HG02970 (cell line): ENCODE data around the gene F7.

Experiments used
- ATAC-seq: cut with Tn5 transposase; IDR thresholded peaks from one replicate; pipeline ENCODE4 v1.9.1; 2021; ENCODE audit warnings: mild to moderate bottlenecking, moderate library complexity, moderate number of reproducible peaks; ENCODE audit not compliant: unreplicated experiment, low FRiP score

Gene F7

GRCh38 chr13:113116206-113116800 is 10.7 kb downstream of the F7 start:
- ATAC-seq, result no peak

GRCh38 chr13:113116871-113117271 is 11.3 kb downstream of the F7 start:
- ATAC-seq, result no peak

- no peak for ATAC-seq
These were observed 11.8 kb downstream of the F7 start for GRCh38 chr13:113117335-113117872.

DNA sequence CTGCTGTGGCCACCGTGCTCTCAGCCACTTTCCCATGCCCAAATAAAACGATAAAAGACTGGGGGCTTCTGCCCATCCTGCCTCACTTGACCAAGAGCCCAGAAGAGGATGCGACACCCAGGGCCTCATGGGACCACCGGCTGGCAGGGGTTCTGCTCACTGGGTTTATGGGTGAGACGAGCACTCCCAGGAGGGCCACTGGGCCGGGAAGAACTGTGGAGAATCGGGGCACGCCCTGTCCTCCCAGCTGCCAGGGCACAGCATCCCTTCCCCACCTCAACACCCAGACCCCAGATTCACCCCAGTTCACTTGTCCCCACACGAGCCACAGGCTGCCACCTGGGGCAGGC is 12.3 kb downstream of the F7 start:
- no peak for ATAC-seq

GRCh38 chr13:113118261-113119021 is 12.8 kb downstream of the F7 start:
- no peak for ATAC-seq

GRCh38 chr13:113119166-113119821 is 13.7 kb downstream of the F7 start:
- ATAC-seq, result no peak

- no peak for ATAC-seq
These were observed 14.2 kb downstream of the F7 start for GRCh38 chr13:113119822-113120189.

- no peak for ATAC-seq
These were observed 14.9 kb downstream of the F7 start for GRCh38 chr13:113120300-113121182.

- no peak for ATAC-seq
These were observed 15.8 kb downstream of the F7 start for GRCh38 chr13:113121183-113121927.

DNA sequence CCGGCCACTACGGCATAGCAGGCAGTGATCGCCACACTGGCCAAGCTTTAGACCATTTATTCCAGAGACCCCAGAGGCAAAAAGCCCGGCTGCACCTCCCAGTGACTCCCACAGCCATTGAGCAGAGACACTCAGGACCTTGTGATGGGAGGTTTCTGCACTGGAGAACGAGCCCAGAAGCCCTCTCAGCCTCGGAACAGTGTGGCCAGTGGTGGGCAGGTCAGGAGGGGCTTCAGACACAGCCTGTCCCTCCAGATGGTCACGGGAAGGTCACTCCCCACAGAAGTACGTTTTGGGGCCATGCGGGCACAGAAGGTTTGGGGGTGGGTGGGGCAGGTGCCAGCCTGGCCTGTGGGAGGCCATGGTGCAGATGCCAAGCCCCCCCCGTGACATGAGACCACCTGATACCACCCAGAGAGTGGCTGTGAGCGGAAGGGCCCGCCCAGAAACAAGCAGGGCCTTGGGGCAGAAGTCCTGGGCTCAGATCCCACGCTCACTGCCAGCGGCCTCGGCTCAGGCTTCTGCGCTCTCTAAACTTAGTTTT is 16.4 kb downstream of the F7 start:
- no peak for ATAC-seq

- no peak for ATAC-seq
These were observed 17.1 kb downstream of the F7 start, which contains the start of gene F10 for GRCh38 chr13:113122550-113123225. TSS of gene F10 (plus strand) at chr13:113122799. CDS start at chr13:113122856, 57 bp downstream.

DNA sequence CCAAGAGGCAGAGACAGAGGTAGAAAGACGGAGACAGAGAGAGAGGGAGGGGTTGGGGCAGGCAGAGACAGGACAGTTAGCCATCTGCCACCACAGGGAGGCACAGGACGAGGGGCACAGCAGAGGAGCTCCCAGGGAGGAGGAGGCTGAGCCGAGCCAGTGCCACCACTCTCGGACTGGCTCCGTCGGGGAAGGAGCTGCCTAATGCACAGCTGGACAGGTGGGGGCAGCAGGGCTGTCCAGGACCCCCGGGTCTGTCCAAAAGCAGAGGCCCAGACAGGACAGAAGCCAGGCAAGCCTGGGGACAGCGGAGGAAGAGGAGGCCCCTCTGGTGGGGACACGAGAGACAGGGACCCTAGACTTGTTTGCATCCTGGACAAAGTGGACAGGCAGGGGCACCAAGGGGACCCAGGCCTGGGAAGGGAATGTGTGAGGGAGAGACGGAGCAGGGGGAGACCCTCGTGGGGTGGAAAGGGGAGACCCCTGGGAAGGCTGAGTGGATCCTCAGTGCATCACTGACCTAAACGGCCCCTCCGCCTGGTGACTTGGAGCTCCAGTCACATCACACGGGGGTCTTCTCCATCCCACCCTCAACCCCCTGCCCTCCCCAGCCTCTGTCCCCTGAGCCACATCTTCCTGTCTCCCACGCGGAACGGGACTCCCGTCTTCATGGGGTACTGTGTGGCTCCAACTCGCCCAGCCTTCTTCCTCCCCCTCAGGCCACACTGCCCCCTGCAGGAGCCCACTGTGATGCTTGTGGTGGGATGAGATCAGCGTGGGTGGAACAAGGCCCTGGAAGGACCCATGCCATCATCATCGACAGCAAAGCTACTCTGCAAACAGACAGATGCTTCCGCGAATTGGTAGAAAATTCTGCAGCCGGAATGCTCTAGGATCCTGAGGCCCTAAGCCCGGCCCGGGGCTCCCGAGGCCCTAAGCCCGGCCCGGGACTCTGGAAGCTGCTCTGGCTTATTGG is 17.9 kb downstream of the F7 start:
- ATAC-seq, result no peak

GRCh38 chr13:113124211-113124970 is 18.8 kb downstream of the F7 start:
- ATAC-seq, result no peak

GRCh38 chr13:113125506-113126264 is 20.1 kb downstream of the F7 start:
- ATAC-seq, result no peak

DNA sequence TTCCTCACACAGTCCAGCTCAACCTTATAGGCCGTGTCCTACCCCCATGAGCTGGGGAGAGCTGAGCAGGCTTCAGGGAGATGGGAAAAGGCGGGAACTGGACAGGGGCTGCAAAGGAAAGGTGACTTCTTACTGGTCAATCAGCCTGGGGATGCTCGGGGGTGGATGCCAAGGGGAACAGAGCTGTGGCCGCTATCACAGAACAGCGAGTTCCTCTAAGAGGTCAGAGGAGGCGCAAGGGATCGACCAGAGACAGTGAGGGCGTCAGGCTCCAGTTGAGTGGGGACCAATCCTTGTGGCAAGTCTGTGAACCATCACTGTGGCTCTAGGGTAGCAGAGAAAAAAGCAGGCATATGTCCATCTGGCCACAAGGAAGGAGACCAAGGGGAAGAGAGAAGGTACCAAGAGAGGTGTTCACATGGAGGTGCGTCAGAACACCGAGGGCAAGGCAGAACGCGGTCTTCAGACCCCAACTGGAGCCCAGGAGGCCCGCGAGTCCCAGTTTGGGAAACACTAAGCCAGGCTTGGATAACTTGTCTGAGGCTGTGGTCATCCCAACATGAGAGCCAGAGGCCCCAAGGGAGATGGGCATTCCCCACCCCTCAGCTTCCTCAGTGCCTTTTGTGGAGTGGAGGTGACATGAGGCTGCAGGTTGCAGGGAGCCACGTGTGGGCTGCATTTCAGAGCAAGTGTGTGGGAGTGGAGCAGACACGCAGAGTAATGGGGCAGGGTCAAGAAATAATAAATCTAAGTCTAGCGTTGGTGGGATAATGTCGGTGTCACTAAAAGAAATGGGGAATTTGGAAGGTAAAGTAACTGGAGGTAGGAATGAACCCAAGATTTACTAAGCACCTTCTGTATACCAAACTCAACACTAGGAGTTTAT is 20.9 kb downstream of the F7 start:
- no peak for ATAC-seq
